NCI-H2196 treated with DMSO at 0.1 percent for 48 hours (cell line): Measurements from ENCODE around the gene SLC14A1.

Experiments
- DNase-seq: peaks from one replicate; lab custom pipeline; 2025; ENCODE audit not compliant: unreplicated experiment; lab: John Stamatoyannopoulos, UW

The SLC14A1 gene

GRCh38 chr18:45719106-45719505 is 4.9 kb upstream of the SLC14A1 start:
- DNase-seq, result no peak

DNA sequence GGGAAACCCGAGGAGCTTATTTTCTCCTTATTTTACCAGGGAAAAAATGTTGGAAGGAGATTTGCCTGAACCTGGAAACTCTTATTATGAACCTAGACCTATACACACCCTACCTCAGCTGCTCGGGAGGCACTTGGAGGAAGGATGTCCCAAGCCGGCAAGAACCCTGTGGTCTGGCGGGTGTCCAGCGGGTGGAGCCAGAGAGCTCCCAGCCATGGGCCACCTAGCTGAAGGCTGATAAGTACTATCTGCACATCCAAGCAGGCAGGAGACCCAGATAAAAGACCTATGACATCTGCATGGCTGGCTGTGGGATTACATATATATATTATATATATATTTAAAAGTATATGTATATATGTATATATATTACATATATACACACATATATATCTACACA is 1.1 kb upstream of the SLC14A1 start:
- peak; percentile 66 for DNase-seq

- no peak for DNase-seq
These were observed 620 bp downstream of the SLC14A1 start for GRCh38 chr18:45724601-45725000.

DNA sequence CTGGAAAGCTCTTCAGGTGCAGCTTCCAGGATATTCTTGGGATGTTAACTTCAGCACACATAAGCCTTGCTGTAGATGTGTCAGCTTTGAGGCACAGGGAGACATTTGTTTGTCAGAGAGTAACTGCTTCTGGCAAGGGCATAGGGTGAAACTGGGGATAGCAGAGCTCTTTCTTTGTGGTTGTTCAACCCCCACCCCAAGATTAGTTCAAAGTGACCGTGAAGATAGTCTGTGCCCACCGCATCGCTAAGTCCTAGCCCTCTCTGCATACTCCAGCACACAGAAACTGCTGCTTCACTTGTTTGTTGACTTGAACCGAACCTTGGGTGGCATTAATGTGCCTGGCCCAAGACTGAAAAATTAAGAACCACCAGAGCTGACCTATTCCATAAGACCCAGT is 1.4 kb downstream of the SLC14A1 start:
- DNase-seq, result no peak

GRCh38 chr18:45726603-45727002 is 2.6 kb downstream of the SLC14A1 start:
- peak; percentile 34 for DNase-seq

GRCh38 chr18:45727068-45727467 is 3.1 kb downstream of the SLC14A1 start:
- DNase-seq, result no peak

- no peak for DNase-seq
These were observed 4.5 kb downstream of the SLC14A1 start for GRCh38 chr18:45728336-45729010.

DNA sequence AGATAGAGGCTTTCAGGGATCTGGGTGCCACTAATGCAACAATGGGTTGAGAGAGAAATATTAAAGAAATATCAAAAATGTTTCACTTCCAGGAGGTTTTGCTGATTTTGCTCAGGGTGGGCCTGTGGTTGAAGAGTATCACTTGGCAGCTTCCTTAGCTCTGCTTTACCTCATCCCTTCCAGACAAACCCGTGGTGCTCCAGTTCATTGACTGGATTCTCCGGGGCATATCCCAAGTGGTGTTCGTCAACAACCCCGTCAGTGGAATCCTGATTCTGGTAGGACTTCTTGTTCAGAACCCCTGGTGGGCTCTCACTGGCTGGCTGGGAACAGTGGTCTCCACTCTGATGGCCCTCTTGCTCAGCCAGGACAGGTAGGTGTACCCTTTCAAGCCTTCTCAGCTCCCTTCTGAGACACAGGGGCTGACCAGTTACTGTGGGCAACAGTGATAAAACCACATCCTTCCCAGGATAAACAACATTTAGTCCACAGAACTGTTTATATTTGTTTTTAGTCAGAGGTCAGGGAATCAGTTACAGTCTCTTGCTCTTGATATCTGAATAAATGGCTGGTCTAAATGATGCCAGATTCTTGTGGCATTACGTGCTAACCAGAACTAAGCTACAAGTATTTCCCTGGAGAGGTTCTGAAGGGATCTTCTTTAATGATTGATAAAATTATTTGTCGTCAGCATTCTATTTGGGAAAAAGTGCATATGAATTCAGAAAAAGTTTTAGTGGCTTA is 7.0 kb downstream of the SLC14A1 start:
- no peak for DNase-seq

DNA sequence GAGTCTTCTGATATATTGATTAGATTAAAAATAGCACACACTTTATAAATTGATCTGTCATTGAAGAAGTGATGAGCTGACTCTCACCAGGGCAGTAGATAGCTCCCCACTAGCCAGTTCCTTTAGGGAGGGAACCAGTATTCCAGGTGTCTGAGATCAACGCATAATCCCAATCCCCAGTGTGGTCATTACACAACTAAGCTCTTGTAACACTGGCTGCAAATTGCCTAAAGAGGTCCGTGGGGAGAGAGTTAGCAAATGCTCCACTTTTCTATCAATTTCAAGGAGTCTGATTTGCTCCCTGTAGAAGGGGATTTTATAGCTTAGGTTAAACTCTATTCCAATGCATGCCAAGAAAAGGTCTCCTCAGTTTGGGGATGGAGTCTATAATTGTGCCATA is 7.7 kb downstream of the SLC14A1 start:
- no peak for DNase-seq

- no peak for DNase-seq
These were observed 9.6 kb downstream of the SLC14A1 start for GRCh38 chr18:45733535-45733934.

DNA sequence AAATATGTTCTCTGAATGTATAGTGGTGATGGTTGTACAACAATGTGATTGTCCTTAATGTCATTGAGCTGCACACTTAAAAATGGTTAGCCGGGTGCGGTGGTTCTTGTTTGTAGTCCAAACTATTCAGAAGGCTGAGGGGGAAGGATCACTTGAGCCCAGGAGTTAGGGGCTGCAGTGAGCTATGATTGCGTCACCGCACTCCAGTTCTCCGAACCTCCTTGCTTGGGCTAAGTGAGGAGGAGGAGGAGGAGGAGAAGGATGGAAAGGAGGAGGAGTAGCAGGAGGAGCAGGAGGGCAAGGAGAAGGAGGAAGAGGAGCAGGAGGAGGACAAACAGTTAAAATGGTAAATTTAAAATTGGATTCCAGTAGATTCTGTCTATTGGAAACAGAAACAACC is 10.5 kb downstream of the SLC14A1 start:
- DNase-seq, result no peak

GRCh38 chr18:45734944-45735343 is 11.0 kb downstream of the SLC14A1 start:
- DNase-seq, result no peak

DNA sequence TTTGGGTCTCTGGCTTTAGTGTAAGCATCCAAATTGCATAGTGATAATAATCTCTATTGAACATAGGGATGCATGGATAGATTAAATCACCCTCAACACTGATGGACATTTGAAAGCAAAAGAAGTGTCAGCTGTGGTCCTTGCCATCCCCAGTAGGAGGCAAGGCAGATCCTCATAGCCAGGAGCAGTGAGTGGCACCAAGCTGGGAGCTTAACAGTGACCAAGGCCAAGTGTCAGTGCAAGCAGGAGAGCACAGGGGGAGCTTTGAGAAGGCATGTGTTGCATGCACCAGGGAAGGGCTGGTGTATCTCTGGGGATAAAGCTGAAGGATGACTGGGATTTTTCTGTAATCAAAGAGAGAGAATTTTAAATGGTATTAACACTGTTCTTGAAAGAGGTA is 14.7 kb downstream of the SLC14A1 start:
- no peak for DNase-seq

- no peak for DNase-seq
These were observed 15.3 kb downstream of the SLC14A1 start for GRCh38 chr18:45739268-45739667.

- DNase-seq, result no peak
These were observed 15.9 kb downstream of the SLC14A1 start for GRCh38 chr18:45739848-45740247.

DNA sequence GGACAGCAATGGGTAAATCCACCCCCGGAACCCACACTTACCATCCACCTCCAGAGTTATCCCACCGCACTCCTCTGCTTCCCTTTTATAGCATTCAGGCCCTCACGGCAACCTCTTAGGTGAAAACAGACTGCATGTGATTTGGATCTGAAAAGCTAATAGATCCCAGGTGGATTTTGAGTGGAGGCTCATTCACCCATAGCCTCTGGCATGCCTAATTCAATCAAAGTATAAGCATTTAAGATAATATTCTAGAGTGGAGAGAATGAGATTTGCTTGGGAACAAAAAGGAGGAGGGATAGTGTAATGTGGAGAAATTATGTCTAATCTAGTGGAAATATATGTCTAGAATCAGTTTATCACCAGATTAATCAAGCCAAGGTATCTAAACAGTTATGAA is 17.1 kb downstream of the SLC14A1 start:
- DNase-seq, result no peak

GRCh38 chr18:45745817-45746461 is 22.0 kb downstream of the SLC14A1 start:
- DNase-seq, result peak; percentile 32

DNA sequence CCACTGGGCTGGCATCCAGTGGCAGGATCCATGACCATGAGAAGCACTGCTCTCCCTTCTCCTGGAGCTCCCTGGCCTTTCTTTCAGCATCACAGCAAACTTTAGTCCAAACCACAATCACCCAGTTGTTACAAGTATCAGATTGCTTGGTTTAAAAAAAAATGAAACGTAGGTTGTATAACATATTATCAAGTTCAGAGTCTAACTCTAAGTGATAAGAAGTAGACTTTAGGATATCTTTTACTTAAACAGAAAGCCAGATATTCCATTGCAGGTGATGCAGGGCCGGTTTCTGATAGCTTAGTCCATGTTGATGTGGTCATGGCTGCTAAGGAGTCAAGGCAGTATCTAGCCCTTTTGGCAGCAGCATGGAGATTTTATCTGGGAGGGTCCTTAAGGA is 24.5 kb downstream of the SLC14A1 start:
- no peak for DNase-seq

GRCh38 chr18:45749918-45750689 is 26.1 kb downstream of the SLC14A1 start:
- DNase-seq, result no peak

DNA sequence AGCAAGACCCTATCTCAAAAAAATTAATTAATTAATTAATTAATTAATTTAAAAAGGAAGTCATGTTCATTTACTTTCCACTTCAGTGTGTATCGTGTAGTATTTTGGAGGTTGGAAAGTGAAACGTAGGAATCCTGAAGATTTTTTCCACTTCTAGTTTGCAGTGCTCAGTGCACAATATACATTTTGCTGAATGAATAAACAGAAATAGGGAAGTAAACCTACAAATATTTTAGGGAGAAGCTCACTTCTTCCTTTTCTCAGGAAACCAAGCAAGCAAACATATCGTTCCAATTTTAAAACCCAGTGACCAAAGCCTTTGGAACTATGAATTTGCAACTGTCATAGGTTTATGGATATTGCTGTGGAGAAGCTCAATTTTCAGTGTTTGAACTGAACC is 27.8 kb downstream of the SLC14A1 start:
- no peak for DNase-seq

DNA sequence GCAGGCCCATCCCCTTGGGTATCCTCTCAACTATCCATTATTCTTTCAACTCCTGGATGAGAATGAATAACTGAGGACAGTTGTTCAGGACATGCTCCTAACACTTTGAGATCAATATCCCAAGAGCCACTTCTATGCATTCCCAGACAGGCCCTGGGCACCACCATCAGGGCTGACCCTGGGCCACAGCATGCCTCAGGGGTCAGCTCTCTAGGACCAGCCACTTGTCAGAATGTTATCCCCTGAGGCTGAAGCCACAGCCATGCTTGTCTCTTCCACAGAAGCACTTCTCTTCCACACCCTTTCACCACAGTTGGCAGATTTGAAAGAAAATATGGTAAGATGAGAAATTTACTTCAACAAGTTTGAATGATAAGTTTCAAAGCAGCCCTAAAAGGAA is 28.7 kb downstream of the SLC14A1 start:
- DNase-seq, result no peak

DNA sequence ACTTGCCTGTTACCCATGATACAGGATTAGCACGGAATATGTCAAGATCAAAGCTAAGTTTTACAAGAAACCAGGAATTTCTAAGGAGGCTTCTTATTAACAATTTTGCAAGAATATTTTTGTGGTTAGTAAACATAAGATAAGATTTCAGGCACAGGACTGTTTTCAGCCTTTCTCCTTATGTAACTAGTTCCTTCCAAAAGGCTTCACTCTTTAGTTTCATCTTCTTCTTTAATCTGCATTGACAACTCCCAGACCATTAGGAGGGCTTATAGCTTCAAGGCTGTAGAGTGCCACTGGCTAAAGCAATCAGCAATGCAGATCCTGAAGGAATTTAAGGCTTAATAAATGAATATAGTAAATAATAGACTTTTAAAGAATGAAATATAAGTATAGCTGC is 29.3 kb downstream of the SLC14A1 start:
- no peak for DNase-seq
